WI38 (cell line): ENCODE measurements around the gene LRBA.

Experiments
- H3K4me3 ChIP-seq: 2 replicates; pipeline ENCODE4 v1.5.1; 2011; ENCODE audit warnings: low read depth, mild to moderate bottlenecking, control low read depth, low read length
- CTCF ChIP-seq: IDR thresholded peaks from 2 replicates; pipeline ENCODE4 v1.5.1; 2012; ENCODE audit warnings: low read depth, mild to moderate bottlenecking, control low read depth, low read length

The LRBA gene

GRCh38 chr4:150656891-150657290 is 358.2 kb downstream of the LRBA start:
- H3K4me3 ChIP-seq: no peak overlapping the region
- TF ChIP-seq CTCF: no peak

- H3K4me3 ChIP-seq: no peak overlapping the region
- no peak for TF ChIP-seq CTCF
Observed at GRCh38 chr4:150650751-150651150, 364.3 kb downstream of the LRBA start.

GRCh38 chr4:150648123-150648522 is 367.0 kb downstream of the LRBA start:
- TF ChIP-seq CTCF: no peak
- no peak overlapping the region for H3K4me3 ChIP-seq

- H3K4me3 ChIP-seq: no peak overlapping the region
- TF ChIP-seq CTCF: no peak
Observed at GRCh38 chr4:150647008-150647407, 368.1 kb downstream of the LRBA start.

- no peak overlapping the region for H3K4me3 ChIP-seq
- TF ChIP-seq CTCF: no peak
Observed at GRCh38 chr4:150641612-150642011, 373.5 kb downstream of the LRBA start.

- TF ChIP-seq CTCF: no peak
- no peak overlapping the region for H3K4me3 ChIP-seq
Observed at GRCh38 chr4:150632639-150633038, 382.4 kb downstream of the LRBA start.

- H3K4me3 ChIP-seq: no peak overlapping the region
- no peak for TF ChIP-seq CTCF
Observed at GRCh38 chr4:150628073-150628472, 387.0 kb downstream of the LRBA start.

GRCh38 chr4:150625033-150625432 is 390.1 kb downstream of the LRBA start:
- no peak for TF ChIP-seq CTCF
- H3K4me3 ChIP-seq: no peak overlapping the region
